RCC 7860 (cell line): Measurements from ENCODE around the gene DUSP9.
"Not testable (repeated sequence)": the region's sequence is repeated elsewhere in the genome, so short reads cannot be mapped to it uniquely, and the experiment has no call there.

ENCODE experiments used
- DNase-seq: peaks from one replicate; pipeline ENCODE4 v3.0.0-alpha.2; 2015; ENCODE audit warnings: low spot score
- FAIRE-seq: peaks from 2 replicates; lab custom pipeline; 2012; peaks lifted over from hg19 to GRCh38; lab: Jason Lieb, UNC

The DUSP9 gene

GRCh38 chrX:153670748-153671588, 24.0 kb downstream of the DUSP9 start:
- no peak for FAIRE-seq
- DNase-seq = no peak

- DNase-seq (no peak), FAIRE-seq (no peak)
These were observed 24.9 kb downstream of the DUSP9 start for GRCh38 chrX:153671589-153672530.

GRCh38 chrX:153672531-153673427, 25.8 kb downstream of the DUSP9 start:
- DNase-seq = no peak
- no peak for FAIRE-seq

- FAIRE-seq (no peak), DNase-seq (no peak)
These were observed 26.6 kb downstream of the DUSP9 start, which contains the start of gene PNCK for GRCh38 chrX:153673428-153674218. Gene PNCK, minus strand, starts transcription at chrX:153673813. Its CDS starts 737 bp downstream, at chrX:153673076.

GRCh38 chrX:153674219-153674851, 27.3 kb downstream of the DUSP9 start:
- DNase-seq (no peak), FAIRE-seq (no peak)

GRCh38 chrX:153681175-153681574, 34.2 kb downstream of the DUSP9 start:
- DNase-seq (no peak), FAIRE-seq (no peak)

- not testable (repeated sequence) for DNase-seq, FAIRE-seq
These were observed 36.5 kb downstream of the DUSP9 start for GRCh38 chrX:153683486-153683885.

- DNase-seq (no peak), FAIRE-seq (no peak)
These were observed 37.6 kb downstream of the DUSP9 start for GRCh38 chrX:153684467-153685155.

- FAIRE-seq (no peak), DNase-seq (no peak)
These were observed 38.1 kb downstream of the DUSP9 start for GRCh38 chrX:153685156-153685536.

GRCh38 chrX:153685751-153686696, 39.0 kb downstream of the DUSP9 start:
- no peak for FAIRE-seq
- no peak for DNase-seq

- DNase-seq (no peak), FAIRE-seq (no peak)
These were observed 39.7 kb downstream of the DUSP9 start for GRCh38 chrX:153686711-153687110.

GRCh38 chrX:153687121-153688039, 40.4 kb downstream of the DUSP9 start, which contains the start of gene SLC6A8:
Gene SLC6A8, plus strand, starts transcription at chrX:153687926. Its CDS starts 649 bp downstream, at chrX:153688575.
- DNase-seq = peak; percentile 56
- FAIRE-seq = no peak

GRCh38 chrX:153688071-153688470, 41.1 kb downstream of the DUSP9 start:
- DNase-seq (no peak), FAIRE-seq (no peak)

- FAIRE-seq (no peak), DNase-seq (no peak)
These were observed 41.5 kb downstream of the DUSP9 start for GRCh38 chrX:153688506-153688905.

GRCh38 chrX:153688911-153689590, 42.0 kb downstream of the DUSP9 start:
- FAIRE-seq = no peak
- DNase-seq = peak; percentile 27
